Astrocyte (in vitro differentiated cells and primary cell): ENCODE results near the gene NUDT4B. TPM values are rescaled to one million over a fixed set of nuclear protein-coding genes. Genes with fewer than 3 reads are reported as not detected.
"Not testable (repeated sequence)": the region's sequence is repeated elsewhere in the genome, so short reads cannot be mapped to it uniquely, and the experiment has no call there.

Source experiments
- DNase-seq: peaks from one replicate; pipeline ENCODE4 v3.0.0-alpha.2; 2010; ENCODE audit warnings: low read depth
- FAIRE-seq: peaks from 2 replicates; lab custom pipeline; 2011; peaks lifted over from hg19 to GRCh38; lab: Jason Lieb, UNC
- H2AFZ ChIP-seq: 2 replicates; pipeline ENCODE4 v1.6.0; 2012; ENCODE audit warnings: low read depth, low read length, inconsistent platforms
- H3K27ac ChIP-seq: 2 replicates; pipeline ENCODE4 v1.5.1; 2011; ENCODE audit warnings: low read depth, low read length, inconsistent platforms
- H3K27me3 ChIP-seq: 2 replicates; pipeline ENCODE4 v1.6.0; 2011; ENCODE audit warnings: low read length, inconsistent platforms; ENCODE audit not compliant: insufficient read depth
- H3K36me3 ChIP-seq: 2 replicates; pipeline ENCODE4 v1.5.1; 2011; ENCODE audit warnings: low read length, inconsistent platforms; ENCODE audit not compliant: insufficient read depth
- H3K4me1 ChIP-seq: 2 replicates; pipeline ENCODE4 v1.5.1; 2011; ENCODE audit warnings: low read length, inconsistent platforms; ENCODE audit not compliant: insufficient read depth
- H3K4me2 ChIP-seq: 2 replicates; pipeline ENCODE4 v1.6.0; 2012; ENCODE audit warnings: low read length, inconsistent platforms
- H3K4me3 ChIP-seq: 2 replicates; pipeline ENCODE4 v1.5.1; 2011; ENCODE audit warnings: low read depth, mild to moderate bottlenecking, low read length, inconsistent platforms; ENCODE audit not compliant: insufficient read depth
- H3K79me2 ChIP-seq: 2 replicates; pipeline ENCODE4 v1.6.0; 2012; ENCODE audit warnings: mild to moderate bottlenecking, low read length, inconsistent platforms; ENCODE audit not compliant: insufficient read depth
- H3K9ac ChIP-seq: 2 replicates; pipeline ENCODE4 v1.6.0; 2012; ENCODE audit warnings: mild to moderate bottlenecking, low read length, inconsistent platforms
- H3K9me3 ChIP-seq: 2 replicates; pipeline ENCODE4 v1.5.1; 2012; ENCODE audit warnings: low read depth, mild to moderate bottlenecking, low read length, inconsistent platforms; ENCODE audit not compliant: insufficient read depth
- H4K20me1 ChIP-seq: 2 replicates; pipeline ENCODE4 v1.6.0; 2012; ENCODE audit warnings: low read length, inconsistent platforms; ENCODE audit not compliant: insufficient read depth
- H3K27ac Mint-ChIP-seq: one replicate; pipeline ENCODE4 v1.8.0; 2021; ENCODE audit warnings: mild to moderate bottlenecking, mixed read lengths; ENCODE audit not compliant: unreplicated experiment
- H3K27me3 Mint-ChIP-seq: one replicate; pipeline ENCODE4 v1.8.0; 2021; ENCODE audit warnings: low read depth, mixed read lengths; ENCODE audit not compliant: unreplicated experiment
- H3K36me3 Mint-ChIP-seq: one replicate; pipeline ENCODE4 v1.8.0; 2021; ENCODE audit warnings: low read depth, mixed read lengths; ENCODE audit not compliant: unreplicated experiment
- H3K4me1 Mint-ChIP-seq: one replicate; pipeline ENCODE4 v1.8.0; 2021; ENCODE audit warnings: low read depth, mixed read lengths; ENCODE audit not compliant: unreplicated experiment
- H3K4me3 Mint-ChIP-seq: one replicate; pipeline ENCODE4 v1.8.0; 2021; ENCODE audit warnings: mild to moderate bottlenecking, moderate library complexity, mixed read lengths; ENCODE audit not compliant: unreplicated experiment
- H3K9me3 Mint-ChIP-seq: one replicate; pipeline ENCODE4 v1.8.0; 2021; ENCODE audit warnings: mild to moderate bottlenecking, mixed read lengths; ENCODE audit not compliant: unreplicated experiment
- total RNA-seq: library from RNA; stranded (reverse); gene quantifications from 2 replicates; pipeline ENCODE4 v1.2.1, GENCODE V29; 2021

NUDT4B gene
- total RNA-seq, 1 donor from 2014 or later = 1.2 TPM

- not testable (repeated sequence) for H3K27ac ChIP-seq, H3K36me3 Mint-ChIP-seq, DNase-seq, H3K27me3 Mint-ChIP-seq, H3K4me2 ChIP-seq, H4K20me1 ChIP-seq, H3K9me3 Mint-ChIP-seq, H3K9me3 ChIP-seq, H3K4me3 Mint-ChIP-seq, H3K4me3 ChIP-seq, H3K27ac Mint-ChIP-seq, FAIRE-seq, H3K36me3 ChIP-seq, H3K79me2 ChIP-seq, H3K9ac ChIP-seq, H3K4me1 ChIP-seq, H3K4me1 Mint-ChIP-seq, H3K27me3 ChIP-seq, H2AFZ ChIP-seq
Measured at GRCh38 chr1:148722758-148723157, 25.8 kb upstream of the NUDT4B start.

GRCh38 chr1:148723515-148723914 lies 25.1 kb upstream of the NUDT4B start:
- not testable (repeated sequence) for H3K36me3 ChIP-seq, H3K27me3 ChIP-seq, H3K9me3 Mint-ChIP-seq, H3K27me3 Mint-ChIP-seq, H3K36me3 Mint-ChIP-seq, H3K4me2 ChIP-seq, DNase-seq, H3K4me1 ChIP-seq, H3K4me1 Mint-ChIP-seq, H3K27ac ChIP-seq, H3K27ac Mint-ChIP-seq, H3K79me2 ChIP-seq, H2AFZ ChIP-seq, H3K9ac ChIP-seq, H3K4me3 Mint-ChIP-seq, H3K9me3 ChIP-seq, H4K20me1 ChIP-seq, H3K4me3 ChIP-seq
- FAIRE-seq = peak; percentile 82

DNA sequence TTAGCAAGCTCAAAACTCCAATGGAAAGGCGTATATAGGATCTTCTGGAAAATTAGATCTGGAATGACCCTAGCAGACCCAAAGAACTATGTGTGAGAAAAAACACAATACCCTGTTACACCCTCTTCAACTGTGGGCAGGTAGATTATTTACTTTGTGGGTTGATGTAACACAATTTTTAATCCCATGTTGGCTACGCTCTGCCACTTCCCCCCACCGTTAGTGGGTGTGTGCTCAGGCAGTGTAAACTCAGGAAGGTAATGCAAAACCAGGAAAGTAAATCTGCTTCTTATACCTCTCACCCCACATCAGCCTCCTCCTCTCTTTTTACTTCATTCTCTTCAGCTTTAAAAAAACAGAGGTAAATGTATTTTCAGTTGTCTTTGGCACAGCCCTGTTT lies 23.7 kb upstream of the NUDT4B start:
- not testable (repeated sequence) for H2AFZ ChIP-seq, H3K27me3 ChIP-seq, H3K27me3 Mint-ChIP-seq, H3K4me3 ChIP-seq, H3K27ac Mint-ChIP-seq, H3K36me3 ChIP-seq, H3K27ac ChIP-seq, H3K9me3 ChIP-seq, H3K9me3 Mint-ChIP-seq, H3K4me1 ChIP-seq, DNase-seq, H3K79me2 ChIP-seq, FAIRE-seq, H3K9ac ChIP-seq, H3K4me3 Mint-ChIP-seq, H3K4me2 ChIP-seq, H3K4me1 Mint-ChIP-seq, H4K20me1 ChIP-seq, H3K36me3 Mint-ChIP-seq

- not testable (repeated sequence) for H4K20me1 ChIP-seq, H3K27me3 ChIP-seq, H3K4me3 ChIP-seq, FAIRE-seq, H3K4me3 Mint-ChIP-seq, H3K27me3 Mint-ChIP-seq, H2AFZ ChIP-seq, H3K4me1 ChIP-seq, H3K79me2 ChIP-seq, H3K4me1 Mint-ChIP-seq, H3K27ac Mint-ChIP-seq, H3K27ac ChIP-seq, H3K4me2 ChIP-seq, H3K36me3 ChIP-seq, H3K36me3 Mint-ChIP-seq, H3K9ac ChIP-seq, DNase-seq, H3K9me3 Mint-ChIP-seq, H3K9me3 ChIP-seq
Measured at GRCh38 chr1:148727862-148728261, 20.7 kb upstream of the NUDT4B start.

DNA sequence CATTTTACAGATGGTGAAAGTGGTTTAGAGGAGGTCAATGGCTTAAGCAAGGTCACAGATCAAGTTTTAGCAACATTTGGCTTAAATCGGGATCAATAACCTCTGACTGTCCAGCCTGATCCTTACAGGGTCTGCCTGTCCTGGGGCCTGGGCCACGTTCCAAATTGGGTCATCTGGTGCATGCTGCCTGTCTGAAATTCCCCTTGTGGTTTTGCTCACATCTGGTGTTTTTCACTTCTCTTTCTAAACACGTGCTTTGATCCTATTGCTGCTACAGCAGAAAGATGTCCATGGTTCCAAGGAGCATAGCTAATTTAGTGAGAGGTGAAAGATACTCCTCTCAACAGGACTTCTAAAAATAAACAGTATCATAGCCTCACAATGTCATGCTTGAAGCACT lies 19.4 kb upstream of the NUDT4B start:
- not testable (repeated sequence) for DNase-seq, H3K4me1 Mint-ChIP-seq, H3K79me2 ChIP-seq, H3K4me3 Mint-ChIP-seq, H3K27ac Mint-ChIP-seq, H3K27me3 ChIP-seq, H3K36me3 Mint-ChIP-seq, H3K27ac ChIP-seq, H2AFZ ChIP-seq, FAIRE-seq, H3K36me3 ChIP-seq, H4K20me1 ChIP-seq, H3K9ac ChIP-seq, H3K4me3 ChIP-seq, H3K4me1 ChIP-seq, H3K9me3 ChIP-seq, H3K9me3 Mint-ChIP-seq, H3K4me2 ChIP-seq, H3K27me3 Mint-ChIP-seq

DNA sequence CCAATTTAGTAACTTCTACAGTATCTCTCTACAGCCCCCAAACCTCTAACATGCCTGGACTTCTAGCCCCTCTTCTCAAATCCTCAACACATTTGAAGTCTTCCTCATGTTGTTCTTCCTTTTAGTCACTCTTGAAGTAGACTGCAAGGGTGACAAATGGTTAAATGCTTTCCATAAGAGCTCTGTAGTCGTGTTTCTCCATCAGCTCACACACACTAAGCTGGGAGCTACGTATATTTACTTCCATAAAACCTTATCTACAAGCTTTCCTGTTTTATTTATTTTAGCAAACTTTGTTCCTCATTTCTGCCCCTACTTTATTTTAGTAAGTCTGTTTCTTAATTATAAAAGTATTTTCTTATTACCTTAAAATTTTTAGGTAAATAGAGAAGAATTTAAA lies 19.0 kb upstream of the NUDT4B start:
- H3K27ac Mint-ChIP-seq, H3K4me3 Mint-ChIP-seq, FAIRE-seq: not testable (repeated sequence)

More for the DNA sequence above, 19.0 kb upstream of the NUDT4B start:
- H3K9ac ChIP-seq, DNase-seq, H3K36me3 Mint-ChIP-seq, H3K27me3 Mint-ChIP-seq, H3K9me3 ChIP-seq, H3K4me3 ChIP-seq, H3K79me2 ChIP-seq, H3K4me1 Mint-ChIP-seq, H4K20me1 ChIP-seq, H3K4me1 ChIP-seq, H3K27me3 ChIP-seq, H3K4me2 ChIP-seq, H3K9me3 Mint-ChIP-seq, H3K27ac ChIP-seq, H2AFZ ChIP-seq, H3K36me3 ChIP-seq: not testable (repeated sequence)
